A673 (cell line): Measurements from ENCODE around the gene COL4A4. TPM values are rescaled to one million over a fixed set of nuclear protein-coding genes. Genes with fewer than 3 reads are reported as not detected.

ENCODE experiments used
- BruUV-seq: library from RNA; stranded (reverse); fragments of 400-500 nt; replicated peaks from 2 replicates; lab custom pipeline; 2021; lab: Mats Ljungman, UMichigan
- CTCF ChIA-PET: fragments of 300-600 bp; sonication (Branson Sonifier 250); formaldehyde crosslinking; loops from one replicate; lab custom pipeline; 2022; ENCODE audit warnings: antibody characterized with exemption; lab: Charles Lee
- POLR2A ChIA-PET: fragments of 300-600 bp; sonication (Branson Sonifier 250); formaldehyde crosslinking; loops from one replicate; lab custom pipeline; 2022; ENCODE audit warnings: antibody characterized with exemption; ENCODE audit not compliant: low non-redundant PET; lab: Charles Lee
- DNase-seq: peaks from one replicate; pipeline ENCODE4 v3.0.0-alpha.2; 2015; ENCODE audit warnings: low spot score
- H3K27ac ChIP-seq: fragments of 200-600 bp; sonication (generic); 2 replicates; pipeline ENCODE4 v1.5.1; 2016; ENCODE audit warnings: mixed run types, low read depth, mild to moderate bottlenecking, mixed read lengths, antibody characterized with exemption, low read length; ENCODE audit not compliant: poor library complexity, severe bottlenecking
- H3K27me3 ChIP-seq: fragments of 200-600 bp; sonication (generic); replicated peaks from 2 replicates; pipeline ENCODE4 v1.6.1; 2017; ENCODE audit warnings: mixed run types, low read depth, mild to moderate bottlenecking, mixed read lengths, antibody characterized with exemption, low read length; ENCODE audit not compliant: insufficient read depth, poor library complexity
- H3K36me3 ChIP-seq: fragments of 200-600 bp; sonication (generic); 2 replicates; pipeline ENCODE4 v1.6.1; 2016; ENCODE audit warnings: mixed run types, mild to moderate bottlenecking, mixed read lengths, antibody characterized with exemption, low read length; ENCODE audit not compliant: insufficient read depth, poor library complexity, severe bottlenecking
- H3K4me1 ChIP-seq: fragments of 200-600 bp; sonication (generic); 2 replicates; pipeline ENCODE4 v1.6.1; 2017; ENCODE audit warnings: mixed run types, mild to moderate bottlenecking, mixed read lengths, antibody characterized with exemption, low read length; ENCODE audit not compliant: insufficient read depth, poor library complexity, severe bottlenecking
- H3K4me3 ChIP-seq: fragments of 200-600 bp; sonication (generic); 2 replicates; pipeline ENCODE4 v1.5.1; 2016; ENCODE audit warnings: low read depth, mixed run types, mild to moderate bottlenecking, mixed read lengths, low read length; ENCODE audit not compliant: poor library complexity, severe bottlenecking
- H3K9me3 ChIP-seq: fragments of 200-600 bp; sonication (generic); 2 replicates; pipeline ENCODE4 v1.6.1; 2016; ENCODE audit warnings: mixed run types, low read depth, mild to moderate bottlenecking, mixed read lengths, antibody characterized with exemption, low read length; ENCODE audit not compliant: poor library complexity, severe bottlenecking
- CTCF ChIP-seq: fragments of 300-800, 200-600 bp; sonication (generic); conservative IDR thresholded peaks from 2 replicates; pipeline ENCODE4 v1.5.1; 2017; ENCODE audit warnings: low read depth, mild to moderate bottlenecking, antibody characterized with exemption, low read length, moderate library complexity, mixed read lengths
- EZH2 ChIP-seq: fragments of 200-600 bp; sonication (generic); IDR thresholded peaks from 2 replicates; pipeline ENCODE4 v1.6.1; 2017; ENCODE audit warnings: borderline replicate concordance, low read depth, mild to moderate bottlenecking, mixed read lengths, antibody characterized with exemption, low read length; ENCODE audit not compliant: poor library complexity, severe bottlenecking
- intact Hi-C: fragments of 100-400 bp; cut with micrococcal nuclease; formaldehyde crosslinking; loops from one replicate; pipeline ENCODE4 v1.10.0; 2022; ENCODE audit not compliant: unreplicated experiment
- total RNA-seq: library from RNA; stranded (reverse); gene quantifications from 2 replicates; pipeline ENCODE4 v1.2.3, GENCODE V29; 2021

COL4A4 gene
- total RNA-seq, 1 experiment from 2014 or later = not detected

DNA sequence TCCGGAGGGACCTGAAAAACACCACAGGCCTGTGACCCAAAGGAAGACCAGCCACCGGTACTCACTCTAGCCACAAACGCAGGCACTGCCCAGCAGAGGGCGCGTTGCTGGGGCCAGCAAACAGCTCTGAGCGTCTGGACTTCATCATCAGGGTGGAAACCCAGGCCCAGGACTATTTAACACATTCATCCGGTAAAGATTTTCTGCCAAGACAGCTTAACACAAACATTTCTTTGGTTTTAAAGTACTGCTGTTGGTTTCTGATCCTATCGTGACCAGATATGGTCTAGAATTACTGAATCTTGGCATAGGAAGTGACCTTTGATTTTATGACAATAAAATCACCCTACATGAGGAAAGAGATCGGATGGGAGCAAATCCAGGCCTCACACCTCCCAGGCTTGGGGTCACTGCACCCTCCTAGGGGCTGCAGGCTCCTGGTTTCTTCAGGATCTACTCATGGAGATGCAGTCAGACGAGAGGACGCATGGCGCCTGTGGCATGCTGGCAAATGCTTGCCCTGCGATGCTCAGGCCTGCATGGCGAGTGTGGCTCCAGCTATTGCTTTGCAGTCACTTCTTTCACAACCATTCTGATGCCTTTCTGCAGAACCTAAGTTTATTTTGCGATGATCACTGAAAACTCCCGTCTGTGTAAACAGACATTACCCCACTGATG, 130.4 kb downstream of the COL4A4 start:
- H3K36me3 ChIP-seq = no peaks in the 10 kb centered on the region
- peak; percentile 36 for DNase-seq
- BruUV-seq = no TSS peak
- H3K4me3 ChIP-seq = no peak overlapping the region
- H3K27me3 ChIP-seq = no peaks in the 10 kb centered on the region
- intact Hi-C loops = no loop called here
- no peaks in the 10 kb centered on the region for H3K4me1 ChIP-seq
- no peak overlapping the region for H3K27ac ChIP-seq
- ChIA-PET CTCF (interaction anchor here (0.5 to 0.9 kb wide), 2 partner anchors 205 to 1368 kb away, joined by 3 read pairs; no protein-coding TSS in a partner anchor), POLR2A (no interaction called here)
- TF ChIP-seq EZH2 (no peak), CTCF (peak; percentile 82)
- no peaks in the 10 kb centered on the region for H3K9me3 ChIP-seq

DNA sequence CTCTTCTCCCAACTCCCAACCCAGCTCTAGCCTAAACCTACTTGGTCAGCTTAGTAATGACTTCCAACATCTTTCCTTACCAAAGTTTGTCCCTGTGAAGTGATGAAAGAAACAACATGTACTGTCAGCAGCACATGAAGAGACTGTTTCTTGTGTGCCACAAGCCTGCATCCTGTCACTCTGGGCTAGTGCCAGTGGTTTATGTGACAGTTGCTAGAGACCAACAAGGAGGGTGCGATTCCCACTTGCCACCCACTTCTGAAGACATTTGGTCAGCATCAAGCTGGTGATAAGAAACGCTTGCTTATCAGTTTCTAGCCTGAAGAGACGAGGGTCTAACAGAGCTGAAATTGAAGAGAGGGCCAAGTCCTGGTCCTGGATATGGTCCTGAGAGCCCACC, 132.6 kb downstream of the COL4A4 start:
- intact Hi-C loops = no loop called here
- no peak for DNase-seq
- Histone ChIP-seq H3K9me3 (no peaks in the 10 kb centered on the region), H3K4me3 (no peak overlapping the region), H3K4me1 (no peaks in the 10 kb centered on the region), H3K27me3 (no peaks in the 10 kb centered on the region), H3K27ac (no peak overlapping the region), H3K36me3 (no peaks in the 10 kb centered on the region)
- ChIA-PET POLR2A (no interaction called here), CTCF (interaction anchor here (0.6 kb wide), 1 partner anchor 346 kb away, joined by 3 read pairs; no protein-coding TSS in a partner anchor)
- BruUV-seq = no TSS peak
- TF ChIP-seq EZH2 = no peak
- no peak for TF ChIP-seq CTCF

GRCh38 chr2:227030789-227031188, 133.2 kb downstream of the COL4A4 start:
- H3K4me3 ChIP-seq = no peak overlapping the region
- no peak for DNase-seq
- no peaks in the 10 kb centered on the region for H3K9me3 ChIP-seq
- H3K4me1 ChIP-seq = no peaks in the 10 kb centered on the region
- BruUV-seq = no TSS peak
- H3K27me3 ChIP-seq = no peaks in the 10 kb centered on the region
- no peaks in the 10 kb centered on the region for H3K36me3 ChIP-seq
- POLR2A ChIA-PET = no interaction called here
- intact Hi-C loops = no loop called here
- CTCF ChIA-PET = no interaction called here
- no peak overlapping the region for H3K27ac ChIP-seq
- TF ChIP-seq CTCF (no peak), EZH2 (no peak)
